Neural cell (in vitro differentiated cells): ENCODE measurements around the gene SPINK6.

Experiments
- CTCF ChIP-seq: fragments of 450-650 bp; IDR thresholded peaks from 2 replicates; pipeline ENCODE4 v1.5.1; 2014; ENCODE audit warnings: antibody characterized with exemption, mild to moderate bottlenecking, moderate library complexity; ENCODE audit not compliant: poor library complexity, severe bottlenecking
- TF ChIP-seq, protein P1 (sequence below): IDR thresholded peaks from 2 replicates; pipeline ENCODE4 v1.6.1; 2012; ENCODE audit warnings: borderline replicate concordance

DNA sequence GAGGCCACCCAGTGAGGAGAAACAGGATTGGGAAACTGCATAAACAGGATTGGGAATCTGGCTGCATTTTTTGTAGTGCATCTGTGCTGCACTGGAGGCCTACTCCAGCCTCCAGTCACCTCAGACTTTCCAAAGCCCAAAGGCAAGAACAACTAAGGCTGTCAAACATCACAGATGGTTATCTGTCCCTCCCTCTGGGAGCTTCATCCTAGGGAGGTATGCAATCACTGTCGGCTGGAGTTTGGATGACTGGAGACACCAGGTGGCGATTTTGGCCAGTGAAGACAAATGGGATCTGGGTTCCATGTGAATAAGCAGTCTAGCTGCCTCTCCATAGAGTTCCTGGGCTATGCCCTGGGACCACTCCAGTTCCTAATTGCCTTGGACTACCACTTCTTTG lies 56.4 kb downstream of the SPINK6 start:
- no peak for TF ChIP-seq CTCF
- TF ChIP-seq, protein P1, sequence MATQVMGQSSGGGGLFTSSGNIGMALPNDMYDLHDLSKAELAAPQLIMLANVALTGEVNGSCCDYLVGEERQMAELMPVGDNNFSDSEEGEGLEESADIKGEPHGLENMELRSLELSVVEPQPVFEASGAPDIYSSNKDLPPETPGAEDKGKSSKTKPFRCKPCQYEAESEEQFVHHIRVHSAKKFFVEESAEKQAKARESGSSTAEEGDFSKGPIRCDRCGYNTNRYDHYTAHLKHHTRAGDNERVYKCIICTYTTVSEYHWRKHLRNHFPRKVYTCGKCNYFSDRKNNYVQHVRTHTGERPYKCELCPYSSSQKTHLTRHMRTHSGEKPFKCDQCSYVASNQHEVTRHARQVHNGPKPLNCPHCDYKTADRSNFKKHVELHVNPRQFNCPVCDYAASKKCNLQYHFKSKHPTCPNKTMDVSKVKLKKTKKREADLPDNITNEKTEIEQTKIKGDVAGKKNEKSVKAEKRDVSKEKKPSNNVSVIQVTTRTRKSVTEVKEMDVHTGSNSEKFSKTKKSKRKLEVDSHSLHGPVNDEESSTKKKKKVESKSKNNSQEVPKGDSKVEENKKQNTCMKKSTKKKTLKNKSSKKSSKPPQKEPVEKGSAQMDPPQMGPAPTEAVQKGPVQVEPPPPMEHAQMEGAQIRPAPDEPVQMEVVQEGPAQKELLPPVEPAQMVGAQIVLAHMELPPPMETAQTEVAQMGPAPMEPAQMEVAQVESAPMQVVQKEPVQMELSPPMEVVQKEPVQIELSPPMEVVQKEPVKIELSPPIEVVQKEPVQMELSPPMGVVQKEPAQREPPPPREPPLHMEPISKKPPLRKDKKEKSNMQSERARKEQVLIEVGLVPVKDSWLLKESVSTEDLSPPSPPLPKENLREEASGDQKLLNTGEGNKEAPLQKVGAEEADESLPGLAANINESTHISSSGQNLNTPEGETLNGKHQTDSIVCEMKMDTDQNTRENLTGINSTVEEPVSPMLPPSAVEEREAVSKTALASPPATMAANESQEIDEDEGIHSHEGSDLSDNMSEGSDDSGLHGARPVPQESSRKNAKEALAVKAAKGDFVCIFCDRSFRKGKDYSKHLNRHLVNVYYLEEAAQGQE: no peak
